GM18526 (cell line): ENCODE results near the gene TCIRG1.

Experiments used
- POLR2A ChIP-seq: IDR thresholded peaks from 3 replicates; pipeline ENCODE4 v1.6.1; 2011; ENCODE audit not compliant: insufficient read length; ENCODE audit errors: extremely low read depth

Gene TCIRG1

DNA sequence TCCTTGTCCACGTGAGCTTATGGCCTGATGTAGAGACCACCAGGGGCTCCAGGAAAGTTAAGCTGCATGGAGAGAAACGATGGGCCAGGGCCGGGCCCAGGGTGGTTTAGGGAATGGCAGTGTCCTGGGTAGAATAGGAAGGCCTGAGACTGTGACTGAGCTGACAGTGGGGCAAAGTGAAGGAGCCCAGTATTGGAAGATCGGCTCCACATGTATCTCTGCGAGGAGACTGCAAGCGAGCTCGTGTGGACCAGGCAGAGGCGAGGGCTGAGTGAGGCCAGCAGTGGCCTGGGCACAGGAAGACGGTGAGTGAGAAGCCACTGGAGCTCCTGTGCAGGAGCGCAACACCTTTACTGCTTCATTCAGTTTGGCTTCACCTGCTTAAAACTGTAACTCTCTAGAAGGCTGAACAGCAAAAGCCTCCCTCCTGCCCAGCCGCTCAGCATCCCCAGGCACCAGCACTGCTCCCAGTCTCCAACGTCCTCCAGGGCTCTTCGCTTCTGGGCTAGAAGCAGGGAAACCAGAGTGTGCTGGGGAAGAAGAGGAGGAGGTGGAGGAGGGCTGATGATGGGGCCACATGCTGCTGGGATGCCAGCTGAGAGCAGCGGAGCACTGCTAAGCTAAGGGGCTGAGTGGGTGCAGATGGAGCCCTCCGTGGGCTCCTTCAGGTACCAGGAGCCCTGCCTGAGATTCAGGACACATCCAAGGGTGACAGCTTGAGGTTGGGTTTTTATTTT is 13.5 kb downstream of the TCIRG1 start:
- TF ChIP-seq POLR2A: no peak

DNA sequence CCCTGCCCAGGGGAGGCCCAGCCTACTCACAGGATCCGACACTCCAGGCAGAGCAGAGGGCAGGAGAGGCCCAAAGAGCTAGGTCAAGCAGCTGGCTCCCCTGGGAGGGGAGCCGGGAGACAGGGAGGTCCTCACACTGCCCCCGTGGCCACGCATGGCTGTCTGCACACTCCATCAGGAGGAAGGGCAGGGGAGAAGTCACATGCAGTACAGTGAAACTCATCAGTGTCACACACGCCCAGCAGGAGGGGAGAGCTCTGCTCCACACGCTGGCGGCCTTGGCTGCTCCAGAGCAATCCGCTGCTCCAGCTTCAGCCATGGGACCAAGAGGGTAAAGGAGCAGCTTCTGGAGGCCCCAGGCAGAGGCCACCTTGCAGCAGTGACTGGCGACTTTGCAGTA is 14.3 kb downstream of the TCIRG1 start:
- peak; percentile 25 for TF ChIP-seq POLR2A

GRCh38 chr11:68053981-68054812 is 15.4 kb downstream of the TCIRG1 start:
- no peak for TF ChIP-seq POLR2A

DNA sequence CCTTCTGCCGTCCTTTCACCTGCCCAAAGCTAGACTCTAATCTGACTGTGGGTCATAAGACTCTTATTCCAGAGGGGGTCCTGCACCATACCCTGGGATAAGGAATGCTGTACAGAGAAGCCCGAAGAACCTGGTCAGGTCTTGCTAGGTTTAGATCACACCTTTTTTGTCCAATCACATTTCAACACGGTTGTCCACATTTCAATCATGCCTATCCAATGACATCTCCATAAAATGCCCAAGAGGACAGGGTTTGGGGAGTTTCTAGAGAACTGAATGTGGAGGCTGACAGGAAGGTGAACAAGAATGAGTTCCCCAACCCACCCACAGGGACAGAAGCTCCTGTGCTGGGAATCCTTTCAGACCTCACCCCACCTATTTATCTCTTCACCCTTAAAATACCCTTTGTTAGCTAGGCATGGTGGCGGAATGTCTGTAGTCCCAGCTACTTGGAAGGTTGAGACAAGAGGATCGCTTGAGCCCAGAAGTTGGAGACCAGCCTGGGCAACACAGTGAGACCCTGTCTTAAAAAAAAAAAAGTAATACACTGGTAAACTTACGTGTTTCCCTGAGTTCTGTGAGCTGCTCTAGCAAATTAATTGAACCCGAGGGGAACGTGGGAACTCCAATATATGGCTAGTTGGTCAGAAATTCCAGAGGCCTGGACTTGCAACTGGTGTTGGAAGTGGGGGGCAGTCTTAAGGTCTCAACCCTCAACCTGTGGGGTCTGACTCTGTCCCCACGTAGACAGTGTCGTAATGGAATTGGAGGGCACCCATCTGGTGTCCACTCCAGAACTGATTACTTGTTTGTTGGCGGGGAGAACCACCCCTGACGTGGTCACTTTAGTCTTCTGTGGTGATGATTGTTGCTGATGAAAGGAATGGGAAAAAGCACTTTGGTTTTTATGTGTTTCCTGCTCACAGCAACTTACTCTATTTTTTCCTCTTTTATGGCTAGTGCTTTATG is 17.8 kb downstream of the TCIRG1 start:
- TF ChIP-seq POLR2A: no peak

DNA sequence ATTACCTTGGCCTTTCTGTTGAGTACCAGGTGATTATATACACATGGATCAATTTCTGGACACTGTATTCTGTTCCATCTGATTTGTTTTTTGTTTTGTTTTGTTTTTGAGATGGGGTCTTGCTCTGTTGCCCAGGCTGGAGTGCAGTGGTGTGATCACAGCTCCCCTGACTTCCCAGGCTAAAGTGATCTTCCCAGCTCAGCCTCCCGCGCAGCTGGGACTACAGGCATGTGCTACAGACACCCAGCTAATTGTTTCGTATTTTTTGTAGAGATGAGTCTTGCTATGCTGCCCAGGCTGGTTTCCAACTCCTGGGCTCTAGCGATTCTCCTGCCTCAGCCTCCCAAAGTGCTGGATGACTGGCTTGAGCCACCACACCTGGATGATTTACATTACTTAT is 19.0 kb downstream of the TCIRG1 start:
- no peak for TF ChIP-seq POLR2A

- no peak for TF ChIP-seq POLR2A
Measured at GRCh38 chr11:68061508-68061907, 22.7 kb downstream of the TCIRG1 start.

GRCh38 chr11:68064926-68065325 is 26.1 kb downstream of the TCIRG1 start:
- no peak for TF ChIP-seq POLR2A

DNA sequence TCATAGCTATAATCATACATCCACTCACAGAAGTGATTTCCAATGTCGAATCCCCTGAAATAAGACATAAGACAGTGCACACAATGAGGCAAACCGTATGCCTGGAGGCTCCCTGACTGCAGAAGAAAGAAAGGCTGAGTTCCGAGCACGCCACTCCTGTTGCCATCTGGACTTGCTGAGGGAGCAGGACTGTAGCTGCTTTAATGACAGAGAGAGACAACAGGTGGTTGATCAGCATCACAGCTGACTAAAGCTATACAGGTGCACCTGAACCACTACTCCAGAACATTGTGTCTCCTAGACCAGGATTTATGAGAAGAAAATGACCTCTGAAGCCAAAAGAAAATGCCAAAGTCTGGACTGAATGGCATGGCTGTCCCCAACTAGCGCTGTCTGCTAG is 27.0 kb downstream of the TCIRG1 start:
- TF ChIP-seq POLR2A: no peak

GRCh38 chr11:68066742-68067141 is 27.9 kb downstream of the TCIRG1 start:
- no peak for TF ChIP-seq POLR2A

DNA sequence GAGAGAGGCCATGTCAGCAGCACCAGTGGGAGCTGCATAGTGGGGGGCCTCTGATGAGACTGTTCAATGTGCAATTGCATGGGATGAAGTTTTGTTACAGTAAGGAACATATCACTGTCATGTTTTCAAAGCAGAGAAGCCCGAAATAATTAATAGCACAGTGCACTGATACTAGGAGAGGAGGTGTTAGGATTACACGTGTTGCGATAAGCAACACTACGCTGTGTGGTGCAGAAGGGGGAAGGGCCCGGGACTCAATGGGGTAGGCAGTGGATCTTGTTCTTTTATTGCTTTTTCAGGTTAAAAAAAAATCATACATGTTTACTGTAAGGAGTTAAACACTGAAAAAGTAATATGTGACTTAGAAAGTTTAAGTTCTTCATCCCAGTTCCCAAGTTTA is 29.2 kb downstream of the TCIRG1 start:
- TF ChIP-seq POLR2A: no peak

- TF ChIP-seq POLR2A: no peak
Measured at GRCh38 chr11:68071281-68072048, 32.6 kb downstream of the TCIRG1 start.

DNA sequence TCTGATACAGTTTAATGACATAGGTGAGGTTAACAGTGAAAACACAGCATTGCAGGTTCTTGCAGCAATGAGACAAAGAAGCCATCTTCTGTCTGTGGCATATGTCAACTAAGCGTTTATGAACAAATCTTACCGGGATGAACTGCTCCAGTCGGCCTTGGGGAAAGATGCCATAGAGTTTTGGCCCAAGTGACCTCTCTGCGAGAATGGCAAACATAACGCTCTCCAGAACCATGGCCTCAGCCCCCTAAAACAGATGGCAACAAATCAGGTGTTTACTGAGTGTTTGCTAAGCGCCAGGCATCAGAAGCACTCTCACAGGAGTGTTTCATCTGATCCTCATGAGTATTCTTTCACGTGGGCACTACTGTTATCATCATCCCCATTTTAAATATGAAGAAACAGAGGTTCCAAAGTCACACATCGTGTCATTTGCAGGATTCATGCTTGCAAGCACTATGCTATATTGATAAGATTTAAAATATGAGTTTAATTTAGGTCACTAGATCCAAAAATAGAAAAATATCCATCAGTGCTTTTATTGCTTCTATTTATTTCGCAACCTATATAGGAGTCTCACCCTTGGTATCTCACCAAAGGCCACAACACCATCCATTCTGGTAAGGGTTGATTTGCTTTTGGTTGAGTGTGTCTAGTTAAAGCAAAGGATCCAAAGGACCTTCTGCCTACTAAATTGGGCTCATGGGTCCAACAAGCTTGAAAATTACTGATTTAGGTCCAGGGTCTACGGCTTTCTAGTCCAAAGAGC is 35.9 kb downstream of the TCIRG1 start:
- no peak for TF ChIP-seq POLR2A

- no peak for TF ChIP-seq POLR2A
Measured at GRCh38 chr11:68076371-68077042, 37.7 kb downstream of the TCIRG1 start.
